Measurements from ENCODE around the gene AGRP.

Gene AGRP

DNA sequence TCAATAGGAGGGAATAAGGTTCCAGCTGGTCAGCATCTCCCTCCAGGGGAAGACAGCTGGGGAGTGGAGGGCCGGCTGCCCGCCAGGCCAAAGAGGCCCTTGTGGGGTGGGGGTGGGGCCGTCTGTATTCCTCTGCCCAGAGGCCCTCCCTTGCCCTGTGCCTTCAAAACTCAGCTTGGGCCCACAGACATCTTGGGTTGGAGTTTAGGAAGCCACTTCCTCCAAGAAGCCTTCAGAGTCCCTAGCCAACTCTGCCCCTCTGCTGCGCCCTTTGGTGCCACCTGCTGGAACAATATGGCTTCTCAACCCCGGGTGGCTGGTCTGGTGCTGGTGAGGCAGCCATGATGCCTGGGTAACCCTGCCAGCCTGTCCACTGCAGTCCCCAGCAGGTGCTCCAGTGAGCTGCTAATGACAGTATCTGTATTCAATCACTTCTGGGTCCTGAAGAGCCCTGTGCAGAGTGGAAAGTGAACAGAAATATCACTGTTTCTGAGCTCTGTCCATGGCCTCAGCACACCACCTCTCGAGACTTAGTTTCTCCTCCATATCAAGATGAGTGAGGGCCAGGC lies 35.8 kb downstream of the AGRP start:
- in situ Hi-C loops (cut with MboI; ENCODE audit: low sequenced_read_pairs) = no loop called here

GRCh38 chr16:67446968-67447507 lies 36.3 kb downstream of the AGRP start:
- in situ Hi-C loops (cut with MboI; ENCODE audit: low sequenced_read_pairs) = no loop called here

GRCh38 chr16:67445913-67446907 lies 37.1 kb downstream of the AGRP start:
- in situ Hi-C loops (cut with MboI; ENCODE audit: low sequenced_read_pairs) = no loop called here

DNA sequence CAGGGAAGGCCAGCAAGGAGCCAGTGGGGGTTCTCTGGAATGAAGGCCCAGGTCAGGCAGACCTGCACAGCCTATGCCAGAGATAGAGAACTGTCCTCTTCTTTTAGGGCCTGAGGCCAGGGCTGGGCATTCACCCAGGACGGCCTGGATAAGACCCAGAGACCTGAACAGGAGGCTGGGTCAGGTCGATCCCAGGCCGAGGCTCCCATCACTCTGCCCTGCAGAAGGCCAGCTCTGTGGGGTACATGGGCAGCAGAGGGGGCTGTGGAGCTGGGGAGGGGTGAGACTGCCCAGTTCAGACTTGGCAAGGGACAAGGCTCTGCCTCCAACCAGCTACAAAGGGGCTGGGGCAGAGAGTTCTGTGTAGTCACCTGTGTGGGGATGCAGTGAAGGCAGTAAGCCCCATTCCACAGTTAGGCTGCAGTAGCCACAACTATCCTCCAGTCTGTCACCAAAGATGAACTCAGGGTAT lies 37.9 kb downstream of the AGRP start:
- in situ Hi-C loops (cut with MboI; ENCODE audit: low sequenced_read_pairs) = no loop called here

DNA sequence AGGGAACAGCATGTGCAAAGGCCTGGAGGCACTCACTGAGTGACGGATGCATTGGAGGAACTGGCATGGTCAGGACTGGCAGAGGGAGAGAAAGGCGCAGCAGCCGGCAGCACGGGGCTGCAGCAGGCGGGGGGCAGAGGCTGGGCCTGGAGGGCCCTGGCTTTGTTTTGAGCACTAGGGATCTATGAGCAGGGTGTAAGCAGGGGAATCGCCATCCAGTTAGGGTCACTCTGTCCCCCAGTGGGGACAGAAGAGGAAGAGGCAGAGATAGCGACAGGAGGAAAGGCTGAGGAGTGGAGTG lies 38.3 kb downstream of the AGRP start:
- in situ Hi-C loops (cut with MboI; ENCODE audit: low sequenced_read_pairs) = no loop called here

DNA sequence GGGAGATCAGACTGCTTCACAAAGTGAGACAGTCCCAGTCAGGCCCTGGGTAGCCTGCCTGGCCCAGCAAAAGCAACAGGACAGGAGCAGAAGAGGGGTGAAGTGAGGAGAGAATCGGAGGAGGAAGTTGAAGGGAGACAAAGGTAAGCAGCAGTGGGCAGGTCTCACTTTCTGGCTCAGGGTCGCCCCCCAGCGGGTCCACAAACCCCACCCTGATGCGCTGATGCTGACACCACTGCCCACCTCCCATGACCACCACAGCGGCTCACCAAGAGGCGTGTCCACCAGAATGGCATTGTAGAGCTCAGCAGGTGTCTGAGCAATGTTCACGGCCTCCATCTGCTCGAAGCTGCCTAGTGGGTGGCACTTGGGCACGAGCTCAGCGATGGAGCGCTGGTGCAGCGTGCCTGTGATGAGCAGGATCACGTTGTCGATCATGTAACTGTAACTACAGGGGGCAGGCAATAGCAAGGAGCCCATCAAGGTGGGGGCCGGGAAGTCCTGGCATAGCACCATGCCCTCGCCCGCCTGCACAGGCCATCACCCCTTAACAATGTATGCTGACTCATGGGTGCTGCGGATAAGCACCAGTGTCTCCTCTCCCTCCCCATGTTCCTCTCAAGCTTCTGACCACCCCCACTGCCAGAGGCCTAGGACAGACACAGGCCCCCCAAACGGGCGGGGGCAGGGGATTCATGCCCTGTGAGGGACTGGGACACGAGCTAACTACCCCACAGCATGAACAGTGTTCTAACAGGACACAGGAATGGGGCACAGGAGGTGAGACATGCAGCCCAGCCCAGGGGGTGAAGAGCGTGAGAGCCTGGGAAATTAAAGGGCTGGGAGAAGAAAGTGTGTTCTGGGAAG lies 38.9 kb downstream of the AGRP start:
- in situ Hi-C loops (cut with MboI; ENCODE audit: low sequenced_read_pairs) = no loop called here

GRCh38 chr16:67443265-67443664 lies 40.1 kb downstream of the AGRP start:
- in situ Hi-C loops (cut with MboI; ENCODE audit: low sequenced_read_pairs) = no loop called here

DNA sequence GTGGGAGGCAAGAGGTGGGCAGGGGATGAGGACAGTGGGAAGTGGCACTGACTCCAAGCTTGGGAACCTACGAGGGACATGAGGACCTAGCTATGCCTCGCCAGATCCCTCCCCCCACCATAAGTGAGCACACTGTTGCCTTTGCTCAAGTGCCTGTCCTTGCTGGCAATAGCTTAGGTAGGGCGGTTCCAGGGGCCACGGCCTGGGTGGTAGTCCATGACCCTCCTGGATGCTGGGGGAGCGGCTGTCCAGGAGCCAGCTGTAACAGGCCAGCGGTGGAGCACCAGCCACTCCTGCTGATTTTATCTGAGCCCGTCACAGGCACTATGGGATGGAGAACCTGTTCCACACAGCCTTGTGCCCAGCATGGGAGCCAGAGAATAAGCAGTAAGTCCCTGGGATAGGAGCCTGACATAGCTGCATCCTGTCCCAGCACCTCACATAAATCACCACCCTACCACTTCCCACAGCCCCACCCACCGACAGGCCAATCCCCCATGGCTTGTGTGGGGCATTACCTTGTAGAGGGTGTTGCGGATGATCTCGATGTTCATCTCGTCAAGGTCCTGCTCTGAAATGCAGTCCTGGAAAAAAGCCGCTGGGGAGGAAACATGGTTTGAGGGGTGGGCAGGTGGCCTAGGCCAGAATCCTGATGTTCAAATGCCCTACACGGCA lies 40.6 kb downstream of the AGRP start:
- in situ Hi-C loops (cut with MboI; ENCODE audit: low sequenced_read_pairs) = no loop called here

DNA sequence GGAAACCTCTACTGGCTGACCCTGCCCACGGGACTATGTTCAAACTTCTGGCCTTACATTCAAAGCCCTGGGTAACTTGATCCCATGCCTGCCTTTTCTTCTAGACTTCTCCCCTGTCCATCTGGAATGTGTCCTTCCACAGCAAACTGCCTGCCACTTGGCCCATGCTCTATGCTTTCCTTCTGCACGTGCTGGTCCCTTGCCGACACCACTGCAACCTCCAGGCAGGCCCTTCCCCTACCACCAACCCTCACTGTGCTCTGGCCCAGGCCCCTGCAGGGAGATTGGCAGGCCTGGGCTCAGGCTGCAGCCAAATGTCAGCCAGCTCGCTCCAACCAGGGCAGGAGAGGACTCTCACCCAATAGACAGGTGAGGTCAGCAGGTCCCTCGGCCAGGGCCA lies 41.4 kb downstream of the AGRP start:
- in situ Hi-C loops (cut with MboI; ENCODE audit: low sequenced_read_pairs) = no loop called here

GRCh38 chr16:67441271-67441753 lies 42.0 kb downstream of the AGRP start:
- in situ Hi-C loops (cut with MboI; ENCODE audit: low sequenced_read_pairs) = no loop called here

DNA sequence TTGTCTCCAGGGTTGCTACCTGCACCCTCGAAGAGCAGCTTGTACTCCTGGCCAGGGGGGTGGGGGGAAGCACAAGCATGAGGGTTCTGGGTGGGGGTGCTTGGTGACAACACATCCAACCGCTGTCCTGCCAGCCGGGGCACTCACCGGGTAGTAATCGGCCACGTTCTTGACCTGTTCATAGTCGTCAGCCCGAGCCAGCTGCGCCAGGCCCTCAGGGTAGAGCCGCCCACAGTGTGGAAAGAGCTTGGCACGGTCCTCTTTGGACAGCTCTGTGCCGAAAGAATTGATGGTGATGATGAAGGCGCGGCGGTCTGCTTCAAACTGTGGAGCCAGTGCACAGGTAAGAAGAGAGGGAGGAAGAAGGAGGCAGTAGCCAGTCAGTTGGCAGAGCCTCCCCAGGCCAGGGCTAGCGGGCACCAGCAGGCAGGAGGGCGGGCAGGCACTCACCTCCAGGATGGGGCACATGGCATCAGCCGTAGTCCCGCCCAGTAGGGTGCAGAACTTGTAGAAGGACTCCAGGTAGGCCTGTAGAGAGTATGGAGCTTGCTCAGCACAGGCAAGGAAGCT lies 44.4 kb downstream of the AGRP start:
- in situ Hi-C loops (cut with MboI; ENCODE audit: low sequenced_read_pairs) = no loop called here

DNA sequence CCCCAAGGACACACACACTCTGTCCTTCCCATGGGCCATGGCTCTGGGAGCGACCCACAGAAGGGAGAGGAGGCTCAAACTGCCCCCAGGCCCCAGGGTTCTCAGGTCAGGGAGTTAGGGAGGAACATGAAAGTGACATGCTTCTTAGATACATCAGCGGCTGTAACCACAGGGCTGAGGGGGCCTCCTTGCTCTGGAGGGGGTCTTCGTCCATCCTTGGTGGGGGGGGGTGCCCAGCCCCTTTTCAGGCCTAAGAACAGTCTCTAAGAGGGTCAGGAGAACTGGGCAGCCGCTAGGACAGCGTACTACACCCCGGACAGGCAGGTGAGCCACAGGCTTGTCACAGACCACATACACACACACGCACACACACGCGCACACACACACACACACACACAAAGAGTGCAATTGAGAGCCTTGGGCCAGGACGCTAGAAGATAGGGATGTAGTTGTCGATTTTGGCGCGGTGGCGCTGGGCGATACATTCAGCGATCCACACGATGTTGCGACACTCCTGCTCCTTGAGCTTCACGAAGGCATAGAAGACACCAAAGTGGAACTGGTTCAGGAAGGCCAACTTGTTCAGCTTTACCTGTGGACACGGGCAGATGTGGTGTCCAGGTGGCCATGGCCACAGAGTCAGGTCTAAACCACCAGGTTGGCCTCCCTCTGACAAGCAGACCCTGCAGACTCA lies 45.1 kb downstream of the AGRP start:
- in situ Hi-C loops (cut with MboI; ENCODE audit: low sequenced_read_pairs) = no loop called here

DNA sequence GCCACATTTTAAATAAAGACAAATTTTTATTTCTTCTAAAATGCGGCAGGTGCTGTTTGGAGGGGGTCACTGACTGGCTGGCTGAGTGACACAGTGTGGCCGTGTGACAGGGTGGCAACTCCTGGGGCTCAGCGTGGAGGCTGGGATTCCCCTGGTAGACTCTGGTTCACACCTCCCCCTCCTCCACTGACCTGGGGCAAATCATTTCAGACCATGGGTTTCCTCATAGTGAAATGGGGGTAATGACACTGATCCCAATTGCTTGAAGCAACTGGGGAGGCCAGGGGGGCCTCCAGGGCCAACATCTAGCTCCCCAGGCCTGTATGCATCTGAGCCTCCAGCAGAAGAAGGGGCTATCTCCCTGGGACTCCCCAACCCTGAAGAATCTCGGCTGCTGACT lies 45.8 kb downstream of the AGRP start:
- in situ Hi-C loops (cut with MboI; ENCODE audit: low sequenced_read_pairs) = no loop called here

DNA sequence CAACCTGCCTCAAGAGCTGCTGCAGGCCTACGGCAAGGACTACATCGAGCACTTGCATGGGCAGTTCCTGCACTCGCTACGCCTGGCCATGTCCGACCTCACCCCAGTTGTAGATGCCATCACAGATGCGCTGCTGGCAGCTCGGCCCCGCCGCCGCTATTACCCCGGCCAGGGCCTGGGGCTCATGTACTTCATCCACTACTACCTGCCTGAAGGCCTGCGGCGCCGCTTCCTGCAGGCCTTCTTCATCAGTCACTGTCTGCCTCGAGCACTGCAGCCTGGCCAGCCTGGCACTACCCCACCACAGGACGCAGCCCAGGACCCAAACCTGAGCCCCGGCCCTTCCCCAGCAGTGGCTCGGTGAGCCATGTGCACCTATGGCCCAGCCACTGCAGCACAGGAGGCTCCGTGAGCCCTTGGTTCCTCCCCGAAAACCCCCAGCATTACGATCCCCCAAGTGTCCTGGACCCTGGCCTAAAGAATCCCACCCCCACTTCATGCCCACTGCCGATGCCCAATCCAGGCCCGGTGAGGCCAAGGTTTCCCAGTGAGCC lies 46.6 kb downstream of the AGRP start:
- in situ Hi-C loops (cut with MboI; ENCODE audit: low sequenced_read_pairs) = no loop called here

GRCh38 chr16:67435758-67436164 lies 47.6 kb downstream of the AGRP start:
- in situ Hi-C loops (cut with MboI; ENCODE audit: low sequenced_read_pairs) = no loop called here

DNA sequence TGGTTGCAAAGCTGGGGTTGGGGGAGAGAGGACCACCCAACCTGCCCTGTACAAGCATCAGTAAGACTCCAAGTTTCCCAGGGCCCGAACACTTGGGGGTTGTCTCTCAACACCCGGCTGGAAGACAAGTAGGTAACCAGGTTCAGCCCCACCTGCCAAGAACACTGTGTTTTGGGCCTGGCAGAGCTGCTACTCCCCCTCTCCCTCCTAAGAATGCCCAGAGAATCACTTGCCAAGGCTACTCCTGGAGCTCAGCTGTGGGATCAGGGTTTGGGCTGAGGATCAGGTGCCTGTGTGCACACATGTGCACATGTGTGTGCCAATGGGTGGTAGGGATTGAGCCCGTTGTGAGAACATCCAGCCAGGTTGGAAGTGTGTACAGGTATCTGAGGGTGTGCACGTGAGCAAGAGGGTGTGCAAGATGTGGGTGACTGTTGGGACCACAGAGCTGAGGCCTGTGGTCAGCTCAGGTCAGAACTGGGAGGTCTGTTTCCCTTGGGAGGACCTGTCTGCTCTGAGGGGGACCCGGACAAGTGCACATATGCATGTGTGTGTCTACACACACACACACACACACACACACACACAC lies 50.1 kb downstream of the AGRP start:
- in situ Hi-C loops (cut with MboI; ENCODE audit: low sequenced_read_pairs) = no loop called here

All from HL-60/S4 (cell line).